HCT116 (cell line): ENCODE data around the gene PJA2. TPM values are rescaled to one million over a fixed set of nuclear protein-coding genes. Genes with fewer than 3 reads are reported as not detected.
A peak's percentile ranks its signal among the peaks of the same experiment; 100 is the strongest.

ENCODE experiments used
- ATAC-seq: fragments of 200-7000 bp; cut with Tn5 transposase; 2 replicates; pipeline ENCODE4 v1.9.1; 2020; ENCODE audit warnings: mild to moderate bottlenecking, moderate library complexity
- BruUV-seq: library from RNA; stranded (reverse); fragments of 400-500 nt; replicated peaks from 2 replicates; lab custom pipeline; 2021; lab: Mats Ljungman, UMichigan
- CTCF ChIA-PET: fragments of 300-600 bp; sonication (Branson Sonifier 250); formaldehyde crosslinking; loops from one replicate; lab custom pipeline; 2021; ENCODE audit warnings: antibody characterized with exemption; lab: Charles Lee
- POLR2A ChIA-PET: fragments of 300-600, 350-600 bp; sonication (Branson Sonifier 250); formaldehyde crosslinking; loops from one replicate; lab custom pipeline; 2021; ENCODE audit warnings: antibody characterized with exemption; lab: Charles Lee
- RAD21 ChIA-PET, 2 experiments: fragments of 300-600 bp; sonication (Branson Sonifier 250); formaldehyde crosslinking; loops; one replicate each; lab custom pipeline; 2023; ENCODE audit warnings: low total read pairs in 2 of 2; ENCODE audit not compliant: uncharacterized antibody in 2 of 2, unreplicated experiment in 2 of 2, low non-redundant PET in 1 of 2; lab: Charles Lee
- DNase-seq: peaks from one replicate; pipeline ENCODE4 v3.0.0-alpha.2; 2010; ENCODE audit warnings: low read depth, low spot score
- H2AFZ ChIP-seq: fragments of 200-600 bp; shearing (Covaris generic), sonication (generic); 2 replicates; pipeline ENCODE4 v1.6.1; 2017; ENCODE audit warnings: low read depth, mixed run types, mixed read lengths, antibody characterized with exemption, low read length; ENCODE audit not compliant: poor library complexity, severe bottlenecking
- H3K27ac ChIP-seq: 2 replicates; pipeline ENCODE4 v1.5.1; 2012; ENCODE audit warnings: low read depth, low read length
- H3K27me3 ChIP-seq: fragments of 200-600 bp; sonication (generic); 2 replicates; pipeline ENCODE4 v1.6.1; 2016; ENCODE audit warnings: mixed run types, low read length, mixed read lengths; ENCODE audit not compliant: insufficient read depth
- H3K36me3 ChIP-seq, 2 experiments: fragments of 200-500 bp in 1 of 2; fragments of 200-600 bp in 1 of 2; sonication (Bioruptor generic) in 1 of 2; sonication (generic) in 1 of 2; 2 replicates each; pipeline versions ENCODE4 v1.5.1 to v1.6.1; 2014 to 2016; ENCODE audit warnings: low read length in 2 of 2, inconsistent platforms in 1 of 2, mixed read lengths in 1 of 2, mixed run types in 1 of 2; ENCODE audit not compliant: insufficient read depth in 2 of 2, control insufficient read depth in 1 of 2
- H3K4me1 ChIP-seq, 2 experiments: fragments of 200-600 bp in 1 of 2; sonication (generic) in 1 of 2; 2 replicates each; pipeline versions ENCODE4 v1.5.1 to v1.6.1; 2012 to 2017; ENCODE audit warnings: low read length in 2 of 2, inconsistent platforms in 1 of 2, mild to moderate bottlenecking in 1 of 2, mixed read lengths in 1 of 2, mixed run types in 1 of 2, moderate library complexity in 1 of 2; ENCODE audit not compliant: insufficient read depth in 2 of 2, control insufficient read depth in 1 of 2
- H3K4me2 ChIP-seq: fragments of 200-600 bp; sonication (generic); 2 replicates; pipeline ENCODE4 v1.6.1; 2017; ENCODE audit warnings: mixed run types, low read length, mixed read lengths
- H3K4me3 ChIP-seq, 2 experiments: fragments of 200-600 bp in 1 of 2; sonication (generic) in 1 of 2; replicated peaks in 1 of 2; 2 replicates each; pipeline ENCODE4 v1.5.1; 2011 to 2016; ENCODE audit warnings: low read length in 2 of 2, control low read depth in 1 of 2, low read depth in 1 of 2, mild to moderate bottlenecking in 1 of 2, mixed read lengths in 1 of 2, mixed run types in 1 of 2
- H3K79me2 ChIP-seq: fragments of 200-600 bp; sonication (generic); 2 replicates; pipeline ENCODE4 v1.6.1; 2017; ENCODE audit warnings: mild to moderate bottlenecking, mixed run types, low read length, moderate library complexity, mixed read lengths; ENCODE audit not compliant: insufficient read depth
- H3K9ac ChIP-seq: fragments of 200-600 bp; sonication (generic); 2 replicates; pipeline ENCODE4 v1.6.1; 2016; ENCODE audit warnings: low read length, mixed read lengths
- H3K9me2 ChIP-seq: fragments of 200-600 bp; sonication (generic), shearing (Covaris generic); 2 replicates; pipeline ENCODE4 v1.6.1; 2017; ENCODE audit warnings: mixed run types, mild to moderate bottlenecking, moderate library complexity; ENCODE audit not compliant: insufficient read depth
- H3K9me3 ChIP-seq, 2 experiments: fragments of 200-500 bp in 1 of 2; fragments of 200-600 bp in 1 of 2; sonication (Bioruptor generic) in 1 of 2; sonication (generic) in 1 of 2; 2 replicates each; pipeline ENCODE4 v1.6.1; 2014 to 2017; ENCODE audit warnings: low read length in 2 of 2, mixed read lengths in 2 of 2, inconsistent platforms in 1 of 2, low read depth in 1 of 2, mild to moderate bottlenecking in 1 of 2, mixed run types in 1 of 2, moderate library complexity in 1 of 2; ENCODE audit not compliant: control insufficient read depth in 1 of 2, insufficient read depth in 1 of 2
- H4K20me1 ChIP-seq: fragments of 200-600 bp; sonication (generic), shearing (Covaris generic); 2 replicates; pipeline ENCODE4 v1.6.1; 2017; ENCODE audit warnings: mixed run types, mild to moderate bottlenecking, moderate library complexity; ENCODE audit not compliant: insufficient read depth
- CBX3 ChIP-seq: IDR thresholded peaks from 2 replicates; pipeline ENCODE4 v1.6.1; 2012; ENCODE audit warnings: low read depth
- CTCF ChIP-seq, 3 experiments: fragments of 200-600 bp in 1 of 3; sonication (generic) in 1 of 3; IDR thresholded peaks in 2 of 3; conservative IDR thresholded peaks in 1 of 3; 2 replicates each; pipeline ENCODE4 v1.5.1; 2012 to 2017; ENCODE audit warnings: low read depth in 2 of 3, low read length in 2 of 3, antibody characterized with exemption in 1 of 3, borderline replicate concordance in 1 of 3, control low read depth in 1 of 3, mild to moderate bottlenecking in 1 of 3, mixed read lengths in 1 of 3, mixed run types in 1 of 3, moderate library complexity in 1 of 3; ENCODE audit not compliant: insufficient read depth in 1 of 3
- EGR1 ChIP-seq: IDR thresholded peaks from 2 replicates; pipeline ENCODE4 v1.6.1; 2012; ENCODE audit warnings: low read depth
- ELF1 ChIP-seq: IDR thresholded peaks from 2 replicates; pipeline ENCODE4 v1.6.1; 2012; ENCODE audit warnings: low read depth, borderline replicate concordance
- EZH2phosphoT487 ChIP-seq: fragments of 200-600 bp; IDR thresholded peaks from 2 replicates; pipeline ENCODE4 v1.6.1; 2018; ENCODE audit warnings: antibody characterized with exemption, borderline replicate concordance
- FOSL1 ChIP-seq: IDR thresholded peaks from 2 replicates; pipeline ENCODE4 v1.6.1; 2012; ENCODE audit warnings: low read depth
- JUND ChIP-seq: IDR thresholded peaks from 2 replicates; pipeline ENCODE4 v1.6.1; 2012
- POLR2A ChIP-seq: IDR thresholded peaks from 2 replicates; pipeline ENCODE4 v1.7.0; 2011; ENCODE audit warnings: borderline replicate concordance; ENCODE audit not compliant: insufficient read depth, insufficient read length; ENCODE audit errors: extremely low read depth
- POLR2AphosphoS5 ChIP-seq: IDR thresholded peaks from 2 replicates; pipeline ENCODE4 v1.6.1; 2011; ENCODE audit warnings: mild to moderate bottlenecking, low read depth, low read length, moderate library complexity
- RAD21 ChIP-seq: IDR thresholded peaks from 2 replicates; pipeline ENCODE4 v1.6.1; 2012; ENCODE audit warnings: low read depth, mild to moderate bottlenecking
- SIN3A ChIP-seq: IDR thresholded peaks from 2 replicates; pipeline ENCODE4 v1.6.1; 2012; ENCODE audit warnings: low read depth
- SP1 ChIP-seq: IDR thresholded peaks from 2 replicates; pipeline ENCODE4 v1.6.1; 2012; ENCODE audit warnings: low read depth
- TCF7L2 ChIP-seq: IDR thresholded peaks from 2 replicates; pipeline ENCODE4 v1.7.0; 2011; ENCODE audit warnings: borderline replicate concordance, inconsistent platforms; ENCODE audit not compliant: insufficient read depth, insufficient read length; ENCODE audit errors: extremely low read depth
- YY1 ChIP-seq: IDR thresholded peaks from 2 replicates; pipeline ENCODE4 v1.6.1; 2011; ENCODE audit warnings: low read length, low read depth, moderate library complexity, mild to moderate bottlenecking; ENCODE audit not compliant: insufficient replicate concordance; ENCODE audit errors: extremely low read depth
- ZBTB33 ChIP-seq: IDR thresholded peaks from 2 replicates; pipeline ENCODE4 v1.6.1; 2011; ENCODE audit warnings: mild to moderate bottlenecking, low read length, moderate library complexity; ENCODE audit not compliant: insufficient replicate concordance; ENCODE audit errors: extremely low read depth
- ZFX ChIP-seq: fragments of 450-650 bp; IDR thresholded peaks from 2 replicates; pipeline ENCODE4 v1.6.1; 2017
- ZNF274 ChIP-seq: fragments of 200-500 bp; sonication (Bioruptor generic); IDR thresholded peaks from 2 replicates; pipeline ENCODE4 v1.6.1; 2014; ENCODE audit warnings: mild to moderate bottlenecking, low read depth, low read length, inconsistent platforms
- intact Hi-C: fragments of 100-400 bp; cut with micrococcal nuclease; formaldehyde crosslinking; loops from 2 replicates; pipeline ENCODE4 v1.10.0; 2022
- total RNA-seq: library from RNA; stranded (reverse); gene quantifications from one replicate; pipeline ENCODE4 v1.2.1, GENCODE V29; 2021; ENCODE audit not compliant: unreplicated experiment

Gene PJA2
- total RNA-seq, 1 experiment from 2014 or later = 38.4 TPM

- TF ChIP-seq RAD21 (no peak), EGR1 (no peak)
Measured at GRCh38 chr5:109378095-109378494, 31.7 kb downstream of the PJA2 start (continued).

- Histone ChIP-seq H4K20me1 (no peaks in the 10 kb centered on the region), H3K27me3 (no peaks in the 10 kb centered on the region), H3K9me2 (no peaks in the 10 kb centered on the region), H2AFZ (no peak overlapping the region), H3K79me2 (no peaks in the 10 kb centered on the region), H3K36me3 (peaks cover 4 to 6% of the 10 kb centered on the region in 2 experiments; a peak in 3 of 4 replicates), H3K4me2 (no peak overlapping the region), H3K9me3 (no peaks in the 10 kb centered on the region), H3K4me1 (no peaks in the 10 kb centered on the region), H3K9ac (no peak overlapping the region), H3K27ac (no peak overlapping the region), H3K4me3 (no peak overlapping the region)
- ATAC-seq (no peak), DNase-seq (no peak)
- ChIA-PET POLR2A (no interaction called here), RAD21 (no interaction called here), CTCF (no interaction called here)
- no TSS peak for BruUV-seq
- intact Hi-C loops = no loop called here
- no peak for TF ChIP-seq SIN3A
- TF ChIP-seq CBX3 = no peak
- TF ChIP-seq ZFX = no peak
- TF ChIP-seq RAD21 = peak; percentile 20
- TF ChIP-seq YY1 = no peak
Measured at GRCh38 chr5:109374625-109375024, 35.1 kb downstream of the PJA2 start.

- no peak for ATAC-seq
- TF ChIP-seq JUND = no peak
- TF ChIP-seq POLR2AphosphoS5 = no peak
- TF ChIP-seq ELF1 = no peak
- TF ChIP-seq EZH2phosphoT487 = no peak
- TF ChIP-seq TCF7L2 = no peak
- no peak for TF ChIP-seq ZFX
- no peak for TF ChIP-seq POLR2A
- TF ChIP-seq SP1 = no peak
- no peak for TF ChIP-seq ZBTB33
- no peak for TF ChIP-seq ZNF274
- TF ChIP-seq EGR1 = no peak
- no peak for TF ChIP-seq FOSL1
- no peak for TF ChIP-seq CTCF (IDR thresholded peaks at IDR 0.05 in 2 of 3, conservative IDR thresholded peaks at IDR 0.05 in 1 of 3; ENCODE audit: borderline replicate concordance in 1 of 3, insufficient read depth in 1 of 3, low read depth in 2 of 3, low read length in 2 of 3)
Measured at GRCh38 chr5:109373932-109374331, 35.8 kb downstream of the PJA2 start.

More at GRCh38 chr5:109373932-109374331, 35.8 kb downstream of the PJA2 start:
- H4K20me1 ChIP-seq = no peaks in the 10 kb centered on the region
- RAD21 ChIA-PET = no interaction called here
- no peaks in the 10 kb centered on the region for H3K4me1 ChIP-seq
- peaks cover 4 to 5% of the 10 kb centered on the region in 2 experiments; a peak in 3 of 4 replicates for H3K36me3 ChIP-seq
- no peak overlapping the region for H3K9ac ChIP-seq
- no peak overlapping the region for H3K4me3 ChIP-seq
- no peaks in the 10 kb centered on the region for H3K9me3 ChIP-seq
- CTCF ChIA-PET = no interaction called here
- H2AFZ ChIP-seq = no peak overlapping the region
- H3K9me2 ChIP-seq = no peaks in the 10 kb centered on the region
- no peaks in the 10 kb centered on the region for H3K27me3 ChIP-seq
- intact Hi-C loops = no loop called here
- no peak overlapping the region for H3K27ac ChIP-seq
- POLR2A ChIA-PET = no interaction called here
- H3K4me2 ChIP-seq = no peak overlapping the region
- no peaks in the 10 kb centered on the region for H3K79me2 ChIP-seq
- BruUV-seq = no TSS peak
- no peak for DNase-seq
